Fibroblast of lung (primary cell): Measurements from ENCODE around the gene RASGRF2.

ENCODE experiments used
- EZH2 ChIP-seq: IDR thresholded peaks from 2 replicates; pipeline ENCODE4 v1.5.1; 2012; ENCODE audit warnings: low read length, control low read depth, mild to moderate bottlenecking; ENCODE audit errors: missing control alignments
- TF ChIP-seq, protein P1 (sequence below), 2 donors: IDR thresholded peaks in 1 of 2; conservative IDR thresholded peaks in 1 of 2; 1 replicate in 1 of 2; 2 replicates in 1 of 2; pipeline ENCODE4 v1.5.1; 2011 to 2012; ENCODE audit warnings: low read length in 2 of 2, control low read depth in 1 of 2, inconsistent platforms in 1 of 2, low read depth in 1 of 2, mild to moderate bottlenecking in 1 of 2

- TF ChIP-seq, protein P1, sequence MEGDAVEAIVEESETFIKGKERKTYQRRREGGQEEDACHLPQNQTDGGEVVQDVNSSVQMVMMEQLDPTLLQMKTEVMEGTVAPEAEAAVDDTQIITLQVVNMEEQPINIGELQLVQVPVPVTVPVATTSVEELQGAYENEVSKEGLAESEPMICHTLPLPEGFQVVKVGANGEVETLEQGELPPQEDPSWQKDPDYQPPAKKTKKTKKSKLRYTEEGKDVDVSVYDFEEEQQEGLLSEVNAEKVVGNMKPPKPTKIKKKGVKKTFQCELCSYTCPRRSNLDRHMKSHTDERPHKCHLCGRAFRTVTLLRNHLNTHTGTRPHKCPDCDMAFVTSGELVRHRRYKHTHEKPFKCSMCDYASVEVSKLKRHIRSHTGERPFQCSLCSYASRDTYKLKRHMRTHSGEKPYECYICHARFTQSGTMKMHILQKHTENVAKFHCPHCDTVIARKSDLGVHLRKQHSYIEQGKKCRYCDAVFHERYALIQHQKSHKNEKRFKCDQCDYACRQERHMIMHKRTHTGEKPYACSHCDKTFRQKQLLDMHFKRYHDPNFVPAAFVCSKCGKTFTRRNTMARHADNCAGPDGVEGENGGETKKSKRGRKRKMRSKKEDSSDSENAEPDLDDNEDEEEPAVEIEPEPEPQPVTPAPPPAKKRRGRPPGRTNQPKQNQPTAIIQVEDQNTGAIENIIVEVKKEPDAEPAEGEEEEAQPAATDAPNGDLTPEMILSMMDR (conservative IDR thresholded peaks at IDR 0.05 in 1 of 2, IDR thresholded peaks at IDR 0.05 in 1 of 2; ENCODE audit: low read depth in 1 of 2, low read length in 2 of 2) = no peak
- TF ChIP-seq EZH2 = no peak
Observed at GRCh38 chr5:81137833-81138232, 177.7 kb downstream of the RASGRF2 start.
